Stimulated activated CD8-positive, alpha-beta memory T cell treated with anti-CD3 and anti-CD28 coated beads, Interleukin-2, amount 100 ng/mL, for 1 hour (primary cell): ENCODE measurements around the gene ADAM33.

ENCODE experiments used
- DNase-seq, 2 donors: peaks; one replicate each; pipeline ENCODE4 v3.0.0-alpha.2; 2020; ENCODE audit warnings: low read depth in 2 of 2

Gene ADAM33, protein sequence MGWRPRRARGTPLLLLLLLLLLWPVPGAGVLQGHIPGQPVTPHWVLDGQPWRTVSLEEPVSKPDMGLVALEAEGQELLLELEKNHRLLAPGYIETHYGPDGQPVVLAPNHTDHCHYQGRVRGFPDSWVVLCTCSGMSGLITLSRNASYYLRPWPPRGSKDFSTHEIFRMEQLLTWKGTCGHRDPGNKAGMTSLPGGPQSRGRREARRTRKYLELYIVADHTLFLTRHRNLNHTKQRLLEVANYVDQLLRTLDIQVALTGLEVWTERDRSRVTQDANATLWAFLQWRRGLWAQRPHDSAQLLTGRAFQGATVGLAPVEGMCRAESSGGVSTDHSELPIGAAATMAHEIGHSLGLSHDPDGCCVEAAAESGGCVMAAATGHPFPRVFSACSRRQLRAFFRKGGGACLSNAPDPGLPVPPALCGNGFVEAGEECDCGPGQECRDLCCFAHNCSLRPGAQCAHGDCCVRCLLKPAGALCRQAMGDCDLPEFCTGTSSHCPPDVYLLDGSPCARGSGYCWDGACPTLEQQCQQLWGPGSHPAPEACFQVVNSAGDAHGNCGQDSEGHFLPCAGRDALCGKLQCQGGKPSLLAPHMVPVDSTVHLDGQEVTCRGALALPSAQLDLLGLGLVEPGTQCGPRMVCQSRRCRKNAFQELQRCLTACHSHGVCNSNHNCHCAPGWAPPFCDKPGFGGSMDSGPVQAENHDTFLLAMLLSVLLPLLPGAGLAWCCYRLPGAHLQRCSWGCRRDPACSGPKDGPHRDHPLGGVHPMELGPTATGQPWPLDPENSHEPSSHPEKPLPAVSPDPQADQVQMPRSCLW

DNA sequence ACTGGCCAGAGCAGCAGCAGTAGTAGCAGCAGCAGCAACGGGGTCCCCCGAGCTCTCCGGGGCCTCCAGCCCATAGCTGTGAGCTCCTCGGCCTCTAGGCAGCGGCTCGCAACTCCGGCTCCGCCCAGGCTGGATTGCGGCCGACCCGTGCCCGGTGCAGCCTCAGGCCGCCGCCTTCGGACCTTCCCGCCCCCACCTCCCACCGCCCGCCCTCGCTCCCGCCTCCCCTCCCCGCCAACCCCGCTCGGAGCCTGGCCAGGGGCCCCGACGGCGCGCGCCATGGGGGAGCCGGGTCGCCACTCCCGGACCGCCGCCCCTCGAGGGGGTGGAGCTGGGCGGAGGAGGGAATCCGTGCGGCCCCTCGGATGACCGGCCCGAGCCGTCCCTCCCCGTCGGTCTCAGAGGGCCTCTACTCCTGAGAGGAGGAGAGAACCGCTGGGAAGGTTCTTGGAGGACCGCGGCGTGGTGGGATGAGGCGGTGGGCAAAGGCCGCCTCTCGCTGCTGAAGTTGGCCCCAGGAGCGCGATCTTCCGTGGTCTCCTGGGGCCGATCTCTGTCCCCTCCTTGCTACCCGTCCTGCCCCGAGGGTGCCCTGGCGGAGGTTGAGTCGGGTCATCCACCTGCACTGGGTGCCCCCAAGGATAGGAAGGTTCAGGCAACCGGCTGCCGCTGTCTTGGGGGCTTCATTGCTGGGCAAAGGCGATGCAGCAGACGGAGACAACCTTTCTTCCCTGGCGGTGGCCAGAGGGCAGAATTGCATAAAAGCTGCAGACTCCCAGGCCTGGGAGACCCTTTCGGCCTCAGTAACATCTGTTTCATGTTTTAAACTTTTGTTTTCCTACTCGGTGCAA, at the start of gene ADAM33:
Gene ADAM33 (minus strand): TSS at position 80 of the 851 bp plus-strand sequence. CDS start 6 bp downstream, at position 74.
- DNase-seq: no peak

DNA sequence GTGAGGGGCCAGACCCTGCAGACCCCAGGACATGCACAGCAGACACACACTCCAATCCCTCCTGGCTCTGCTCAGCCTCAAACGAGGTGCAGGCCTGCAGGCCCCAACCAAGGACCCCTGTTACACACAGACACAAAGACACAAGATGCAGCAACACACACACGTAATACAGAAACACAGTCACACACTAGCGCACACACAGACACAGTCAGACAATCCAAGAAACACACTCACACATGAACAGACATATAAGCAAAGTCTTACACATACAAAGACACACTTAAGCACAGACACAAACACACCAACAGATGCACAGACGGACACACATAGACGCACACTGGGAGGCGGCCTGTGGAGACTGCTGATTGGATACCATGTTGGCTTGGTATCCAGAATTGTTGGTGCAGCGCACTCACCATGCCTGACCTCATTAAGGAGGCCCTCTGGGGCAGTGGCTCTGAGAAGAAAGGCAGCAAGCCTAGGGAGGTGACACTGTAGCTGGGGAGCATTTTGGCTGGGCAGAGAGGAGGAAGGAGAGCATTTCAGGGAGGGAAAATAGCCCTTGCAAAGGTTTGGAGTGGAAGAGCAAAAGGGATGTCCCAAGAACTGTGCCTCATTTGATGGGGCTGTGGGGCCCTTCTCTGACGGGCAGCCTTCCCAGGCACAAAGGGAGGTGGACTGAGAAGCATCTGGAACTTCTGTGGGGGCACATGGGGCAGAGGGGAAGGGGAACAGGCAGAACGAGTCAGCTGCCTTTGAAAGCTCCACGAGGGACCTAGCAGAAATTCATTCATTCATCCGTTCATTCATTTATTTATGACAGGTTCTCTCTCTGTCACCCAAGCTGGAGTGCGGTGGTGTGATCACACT, 49.2 kb upstream of the ADAM33 start:
- DNase-seq: no peak

DNA sequence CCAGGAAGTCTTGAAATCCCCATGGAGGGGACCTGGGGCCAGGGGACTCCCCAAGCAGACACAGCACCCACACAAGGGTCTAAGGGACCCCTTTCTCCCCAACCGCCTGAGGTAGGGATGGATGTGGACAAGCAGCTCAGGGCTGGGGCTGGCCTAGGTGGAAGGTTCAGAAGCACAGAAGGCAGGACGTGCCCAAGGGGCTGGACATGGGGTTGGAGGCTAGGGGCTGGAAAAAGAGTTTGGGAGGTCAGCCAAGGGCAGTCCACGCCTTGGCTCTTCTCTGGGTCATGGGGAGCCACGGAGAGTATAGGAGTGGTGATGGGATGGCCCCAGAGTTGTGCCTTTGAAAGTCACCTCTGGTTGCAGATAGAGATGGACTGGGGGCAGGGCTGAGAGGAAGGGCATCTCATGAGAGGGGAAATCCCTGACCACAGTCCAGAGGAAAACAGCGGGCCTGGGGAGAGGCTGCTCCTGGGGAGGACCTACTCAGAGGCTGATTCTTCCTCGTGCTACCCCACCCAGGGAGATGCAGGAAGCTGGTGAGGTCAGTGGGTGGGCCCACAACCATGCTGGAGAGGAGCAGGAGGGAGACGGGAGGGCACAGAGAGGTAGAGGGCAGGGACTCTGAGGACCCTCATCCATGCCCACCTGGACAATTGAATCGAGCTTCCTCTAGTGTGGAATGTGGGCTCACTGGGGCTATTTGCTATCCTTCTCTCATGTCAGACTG, 48.2 kb upstream of the ADAM33 start:
- DNase-seq: no peak

DNA sequence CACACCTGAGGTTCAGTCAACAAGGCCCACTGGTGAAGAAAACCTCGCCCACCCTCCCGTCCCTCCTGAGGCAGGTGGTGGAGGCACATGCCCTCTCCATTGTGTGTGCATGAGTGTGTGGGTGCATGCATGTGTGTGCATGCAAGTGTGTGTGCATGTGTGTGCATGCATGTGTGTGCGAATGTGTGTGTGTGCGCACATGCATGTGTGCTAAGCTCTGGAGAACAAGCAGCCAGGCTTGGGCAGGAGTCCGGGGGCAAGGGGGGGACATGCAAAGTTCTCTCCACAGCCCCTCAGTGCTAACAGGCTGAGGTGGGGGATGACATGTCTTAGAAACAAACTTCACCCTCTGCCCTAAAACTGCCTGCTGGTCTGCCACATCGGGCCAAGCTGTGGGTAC, 47.6 kb upstream of the ADAM33 start:
- DNase-seq: no peak

DNA sequence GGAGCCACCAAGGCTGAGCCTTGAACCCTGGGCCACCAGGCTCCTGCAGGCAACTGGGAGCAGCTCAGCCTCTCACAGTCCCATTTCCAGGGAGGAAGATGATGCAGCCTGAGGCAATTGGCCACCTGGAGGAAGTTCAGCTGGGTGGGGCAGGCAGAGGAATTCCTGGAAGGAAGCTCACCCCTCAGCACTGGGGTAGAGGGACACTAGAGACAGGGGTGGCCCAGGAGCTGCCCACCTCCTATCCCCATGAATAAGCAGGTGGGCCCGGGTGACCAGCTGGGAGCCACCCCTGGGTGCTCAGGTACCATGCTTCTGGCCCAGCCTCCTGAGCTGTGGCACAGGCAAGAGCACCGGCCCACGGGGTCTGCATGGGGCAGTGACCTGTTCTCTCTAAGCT, 47.1 kb upstream of the ADAM33 start:
- DNase-seq: no peak

DNA sequence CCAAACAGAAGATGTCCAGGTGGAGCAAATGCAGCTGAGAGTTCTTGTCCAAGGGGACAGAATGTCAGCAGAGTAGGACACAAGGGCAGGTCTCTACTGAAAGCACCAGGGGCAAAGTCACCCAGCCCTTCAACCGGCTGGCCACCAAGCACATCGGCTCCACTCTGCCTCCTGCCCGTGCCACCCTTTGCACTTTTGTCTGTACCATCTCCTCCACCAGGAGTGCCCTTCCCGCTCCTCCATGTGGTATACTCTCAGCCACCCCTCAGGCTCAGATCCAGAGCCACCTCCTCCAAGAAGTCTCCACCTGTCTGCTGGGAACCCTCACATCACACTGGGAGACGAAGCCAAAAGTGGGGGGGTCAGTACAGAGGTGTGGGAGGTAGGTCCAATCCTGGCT, 46.5 kb upstream of the ADAM33 start:
- DNase-seq: no peak

DNA sequence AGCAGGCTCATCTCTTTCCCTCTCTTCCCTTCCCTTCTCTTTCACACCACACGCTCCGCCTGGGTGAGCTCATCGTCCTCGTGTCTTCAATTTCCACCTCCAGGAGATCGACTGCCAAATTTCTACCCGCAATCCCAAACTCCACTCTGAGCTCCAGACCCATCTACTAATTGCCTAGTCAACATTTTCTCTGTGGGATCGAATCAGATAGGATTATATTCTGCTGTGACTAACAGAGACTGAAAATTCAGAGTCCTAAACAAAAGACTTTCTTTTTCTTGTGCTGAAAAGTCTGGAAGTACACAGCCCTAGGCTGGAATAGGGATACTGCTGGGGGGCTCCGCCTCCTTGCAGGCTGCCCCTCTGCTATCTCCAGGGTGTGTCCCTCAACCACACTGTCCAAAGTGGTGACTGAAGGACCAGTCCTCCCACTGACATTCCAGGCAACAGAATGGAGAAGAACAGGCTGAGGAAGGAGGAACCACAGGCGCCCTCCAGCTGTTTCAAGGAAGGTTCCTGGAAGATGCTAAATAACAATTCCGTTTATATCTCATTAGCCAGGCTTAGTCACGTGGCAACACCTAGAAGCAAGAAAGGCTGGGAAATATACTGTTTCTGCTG, 45.7 kb upstream of the ADAM33 start:
- no peak for DNase-seq

DNA sequence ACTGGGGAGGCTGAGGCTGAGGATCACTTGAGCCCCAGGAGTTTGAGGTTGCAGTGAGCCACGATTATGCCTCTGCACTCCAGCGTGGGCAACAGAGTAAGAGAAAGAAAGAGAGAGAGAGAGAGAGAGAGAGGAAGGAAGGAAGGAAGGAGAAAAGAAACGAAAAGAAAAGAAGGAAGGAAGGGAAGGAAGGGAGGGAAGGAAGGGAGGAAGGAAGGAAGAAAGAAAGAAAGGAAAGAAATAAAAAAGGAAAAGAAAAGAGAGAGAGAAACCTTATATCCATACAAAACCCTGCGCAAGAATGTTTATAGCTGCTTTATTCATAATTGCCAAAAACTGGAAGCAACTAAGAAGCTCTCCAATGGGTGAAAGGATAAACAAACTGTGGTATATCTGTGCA, 42.5 kb upstream of the ADAM33 start:
- DNase-seq: no peak

DNA sequence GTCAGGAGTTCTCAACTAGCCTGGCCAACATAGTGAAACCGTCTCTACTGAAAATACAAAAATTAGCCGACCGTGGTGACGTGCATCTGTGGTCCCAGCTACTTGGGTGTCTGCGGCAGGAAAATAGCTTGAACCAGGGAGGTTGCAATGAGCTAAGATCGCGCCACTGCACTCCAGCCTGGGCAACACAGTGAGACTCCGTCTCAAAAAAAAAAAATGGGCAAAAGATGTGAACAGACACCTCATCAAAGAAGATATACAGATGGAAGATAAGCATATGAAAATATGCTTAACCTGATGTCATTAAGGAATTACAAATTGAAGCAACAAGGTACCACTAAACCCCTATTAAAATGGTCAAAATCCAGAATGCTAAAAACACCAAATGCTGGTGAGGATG, 41.5 kb upstream of the ADAM33 start:
- no peak for DNase-seq

DNA sequence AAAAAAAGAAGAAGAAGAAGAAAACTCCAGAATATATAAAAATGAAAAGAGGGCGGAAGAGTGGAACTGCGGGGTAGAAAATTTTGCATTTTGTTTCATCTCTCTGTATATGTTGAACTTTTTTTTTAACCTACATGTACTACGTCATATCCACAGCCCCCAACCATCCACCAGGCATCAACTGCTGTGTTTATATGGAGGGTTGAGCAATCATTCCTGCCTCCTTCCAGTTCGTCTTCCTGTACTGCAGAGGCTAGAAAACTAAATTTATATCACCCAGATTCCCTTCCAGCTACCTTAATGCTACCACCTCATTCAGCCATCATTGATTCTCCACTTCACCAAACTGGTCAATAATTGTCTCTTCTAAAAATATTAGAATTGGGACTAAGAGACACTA, 40.1 kb upstream of the ADAM33 start:
- DNase-seq: no peak

DNA sequence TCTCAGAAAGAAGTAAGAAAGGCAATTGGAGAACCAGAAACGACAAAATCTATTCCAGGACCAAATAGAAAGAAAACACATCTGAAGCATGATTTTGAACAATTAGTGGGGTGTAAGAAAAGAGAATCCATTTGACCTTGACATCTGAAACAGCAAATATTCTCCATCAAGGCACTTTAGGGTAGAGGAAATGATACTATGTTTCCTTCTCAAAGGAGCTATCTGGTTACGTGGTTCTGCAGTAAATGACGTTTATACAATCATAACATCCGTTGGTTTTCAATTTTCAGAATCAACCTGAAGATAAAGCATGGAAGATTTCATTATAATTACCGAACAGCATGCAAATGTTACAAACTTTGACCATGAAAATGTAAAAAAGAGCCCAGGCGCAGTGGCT, 38.8 kb upstream of the ADAM33 start:
- no peak for DNase-seq

DNA sequence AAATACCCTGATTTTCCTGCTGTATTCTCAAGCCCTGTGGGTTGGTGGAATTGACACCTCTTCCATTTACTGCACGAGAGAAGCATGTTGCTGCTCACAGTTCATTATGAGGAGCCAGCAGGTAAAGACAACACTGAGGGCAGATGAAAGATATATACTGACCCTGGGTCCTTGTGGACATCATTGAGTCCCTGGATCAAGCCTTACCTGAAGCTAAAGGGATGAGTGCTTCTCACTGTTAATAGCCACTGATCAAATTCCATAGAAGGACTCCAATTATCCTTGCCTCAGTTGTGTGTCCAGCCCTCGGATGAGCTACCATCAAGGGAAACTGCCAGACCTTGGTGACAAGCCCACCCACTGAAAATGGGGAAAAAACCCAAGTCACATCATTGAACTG, 38.3 kb upstream of the ADAM33 start:
- DNase-seq: no peak

DNA sequence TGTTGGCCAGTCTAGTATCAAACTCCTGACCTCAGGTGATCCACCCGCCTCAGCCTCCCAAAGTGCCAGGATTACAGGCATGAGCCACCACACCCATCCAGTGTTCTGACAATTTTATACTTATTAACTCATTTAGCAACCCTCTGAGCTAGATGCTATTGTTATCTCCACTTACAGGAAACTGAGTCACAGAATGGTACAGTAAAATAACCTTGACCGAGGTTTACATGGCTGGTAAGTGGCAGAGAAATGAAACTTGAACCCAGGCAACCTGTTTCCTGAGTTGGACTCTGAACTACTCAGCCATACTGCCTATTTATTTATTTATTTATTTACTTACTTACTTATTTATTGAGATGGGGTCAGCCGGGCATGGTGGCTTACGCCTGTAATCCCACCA, 37.2 kb upstream of the ADAM33 start:
- DNase-seq: no peak

DNA sequence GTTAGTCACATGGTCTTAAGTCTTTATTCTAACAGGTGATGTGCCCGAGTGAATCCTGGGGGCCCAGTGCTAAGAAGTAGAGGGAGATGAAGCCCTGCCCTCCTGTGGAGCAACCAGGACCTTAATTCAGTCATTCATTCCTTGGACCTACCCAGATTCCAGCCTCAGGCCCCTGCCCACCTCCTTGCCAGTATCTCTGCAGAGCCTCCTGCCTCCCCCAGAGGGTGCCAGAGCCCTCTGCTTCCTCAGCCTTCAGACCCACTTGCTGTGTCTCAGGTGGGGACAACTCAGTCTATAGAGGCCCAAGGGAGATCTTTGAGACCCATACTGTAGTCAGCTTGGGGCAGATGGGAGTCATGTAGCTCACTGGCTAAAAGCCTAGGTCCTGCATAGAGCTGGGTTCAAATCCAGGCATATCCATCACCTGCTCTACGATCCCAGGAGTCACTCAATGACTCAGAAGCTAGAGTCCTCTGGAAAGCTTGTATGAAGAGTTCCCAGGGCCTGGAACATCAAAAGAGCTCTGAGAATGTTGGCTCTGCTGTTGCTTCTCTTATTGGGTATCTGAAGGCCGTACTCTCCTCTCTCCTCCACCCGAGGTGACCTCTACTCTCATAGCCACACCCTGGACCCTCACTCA, 34.5 kb upstream of the ADAM33 start:
- no peak for DNase-seq

DNA sequence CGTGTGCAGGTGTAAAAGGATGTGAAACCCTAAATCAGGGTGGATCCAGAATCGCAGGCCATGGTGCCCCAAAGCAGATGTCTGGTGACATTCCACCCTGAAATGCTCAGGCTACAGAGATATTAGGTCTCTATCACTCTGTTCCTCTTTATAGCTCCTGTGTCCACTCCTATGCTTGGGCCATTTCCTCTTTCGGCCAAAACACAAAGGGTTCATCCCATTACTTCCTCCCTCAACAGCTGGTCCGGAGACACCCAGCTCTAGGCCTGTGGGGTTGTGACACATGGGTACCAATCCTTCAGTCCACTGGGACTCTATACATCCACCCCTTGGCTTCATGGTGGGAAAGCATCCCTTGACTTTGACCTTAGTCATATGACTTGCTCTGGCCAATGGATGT, 32.3 kb upstream of the ADAM33 start:
- no peak for DNase-seq

DNA sequence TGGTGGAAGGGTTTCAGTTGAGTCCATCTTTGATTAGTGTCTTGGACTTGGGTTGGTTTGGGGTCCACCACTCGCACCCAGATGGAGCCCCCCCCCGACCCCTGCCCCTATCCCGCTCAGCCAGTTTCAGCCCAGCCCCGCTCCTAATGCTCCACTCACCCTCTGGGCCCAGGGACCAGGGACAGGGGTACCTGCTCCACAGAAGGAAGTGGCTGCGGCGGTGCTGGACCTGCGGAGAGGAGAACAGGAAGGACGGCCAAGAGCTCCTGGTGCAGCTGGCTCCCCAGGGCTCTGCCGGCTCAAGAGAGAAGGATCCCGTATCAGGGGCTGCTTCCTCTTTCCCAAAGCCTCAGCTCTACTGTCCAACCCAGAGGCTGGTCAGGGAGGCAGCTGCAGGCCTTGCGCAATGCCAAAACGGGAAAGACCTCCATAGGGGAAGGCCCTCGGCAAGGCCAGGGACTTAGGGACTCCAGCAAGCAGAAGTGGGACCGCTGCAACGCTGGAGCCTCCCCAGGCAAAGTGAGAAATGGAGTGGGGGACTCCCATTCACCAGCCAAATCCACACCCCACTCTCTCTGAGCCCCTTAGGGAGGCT, 30.6 kb upstream of the ADAM33 start, which contains the start of gene SIGLEC1:
Gene SIGLEC1 (minus strand): TSS at position 322 of the 595 bp plus-strand sequence. CDS start 5,472 bp downstream, outside the sequence.
- DNase-seq: no peak

DNA sequence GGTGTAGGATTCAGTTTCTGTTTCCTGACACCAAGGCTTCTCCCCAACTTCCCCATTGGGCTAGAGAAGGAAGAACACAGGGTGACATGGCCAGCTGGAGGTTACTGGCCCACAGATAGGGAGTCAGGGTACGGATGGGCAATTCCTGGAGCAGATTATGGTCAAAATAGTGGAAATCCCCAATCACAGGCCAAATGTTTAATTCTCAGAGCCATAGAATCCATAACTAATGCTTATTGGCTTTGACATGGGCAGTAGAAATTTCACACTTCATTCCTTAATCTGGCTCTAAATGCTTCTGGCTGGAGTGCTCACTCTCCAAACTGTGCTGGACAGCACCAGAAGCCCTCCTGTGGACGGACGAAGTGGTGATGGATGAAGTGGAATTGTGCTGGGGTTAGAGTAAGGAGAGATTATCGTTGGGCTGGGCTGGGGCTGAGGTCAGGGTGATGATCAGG, 29.7 kb upstream of the ADAM33 start:
- no peak for DNase-seq

DNA sequence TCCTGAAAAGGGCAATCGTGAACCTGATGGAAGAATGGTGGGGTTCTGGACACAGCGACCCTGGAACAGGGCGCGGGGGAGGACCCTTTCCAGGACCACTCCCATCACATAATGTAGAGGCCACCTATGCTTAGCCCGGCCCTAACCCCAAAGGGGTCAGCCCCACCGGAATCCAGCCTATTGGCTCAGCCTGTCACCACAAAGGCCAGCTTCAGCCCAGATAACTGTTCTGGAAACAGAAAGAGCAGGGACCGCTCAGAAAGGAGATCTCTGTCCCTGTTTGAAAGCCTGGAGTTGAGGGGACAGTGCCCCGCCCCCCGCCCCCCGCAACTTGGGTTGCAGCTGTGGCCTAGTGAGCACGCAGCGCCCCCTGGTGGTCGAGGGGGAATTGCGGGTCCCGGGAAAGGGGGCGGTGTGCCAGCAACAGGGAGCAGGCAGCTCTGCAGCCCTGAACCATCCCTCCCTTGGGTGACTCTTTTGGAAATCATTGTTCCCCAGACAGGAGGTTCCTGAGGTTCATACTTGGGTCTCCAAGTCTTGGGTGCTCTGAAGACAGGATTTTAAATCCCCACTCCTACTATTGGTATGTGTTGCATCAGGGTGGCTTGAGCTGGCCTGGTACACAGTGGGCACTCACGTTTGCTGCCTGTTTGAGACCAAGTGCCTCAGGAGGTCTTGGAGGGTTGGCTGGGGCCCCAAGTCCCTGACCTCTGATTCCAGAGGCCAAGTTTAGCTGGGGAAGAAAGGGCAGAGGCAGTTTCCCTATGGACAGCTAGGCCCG, 29.1 kb upstream of the ADAM33 start:
- peak; percentile 47 to 55 for DNase-seq
